GM19351 (cell line): ENCODE measurements around the gene COL16A1.

ENCODE experiments used
- ATAC-seq: cut with Tn5 transposase; IDR thresholded peaks from one replicate; pipeline ENCODE4 v1.9.1; 2021; ENCODE audit warnings: mild to moderate bottlenecking, moderate library complexity; ENCODE audit not compliant: unreplicated experiment

Gene COL16A1

GRCh38 chr1:31688233-31688918, 15.4 kb downstream of the COL16A1 start:
- ATAC-seq, result no peak

- ATAC-seq, result no peak
These were observed 16.2 kb downstream of the COL16A1 start for GRCh38 chr1:31687601-31688000.

GRCh38 chr1:31685795-31686194, 18.0 kb downstream of the COL16A1 start:
- ATAC-seq, result no peak

- no peak for ATAC-seq
These were observed 19.8 kb downstream of the COL16A1 start for GRCh38 chr1:31683997-31684396.

GRCh38 chr1:31681415-31681814, 22.4 kb downstream of the COL16A1 start:
- no peak for ATAC-seq

GRCh38 chr1:31679676-31680230, 24.1 kb downstream of the COL16A1 start:
- no peak for ATAC-seq

GRCh38 chr1:31679091-31679490, 24.7 kb downstream of the COL16A1 start:
- ATAC-seq, result no peak

- ATAC-seq, result no peak
These were observed 25.1 kb downstream of the COL16A1 start for GRCh38 chr1:31678681-31679080.

GRCh38 chr1:31677949-31678348, 25.9 kb downstream of the COL16A1 start:
- no peak for ATAC-seq

DNA sequence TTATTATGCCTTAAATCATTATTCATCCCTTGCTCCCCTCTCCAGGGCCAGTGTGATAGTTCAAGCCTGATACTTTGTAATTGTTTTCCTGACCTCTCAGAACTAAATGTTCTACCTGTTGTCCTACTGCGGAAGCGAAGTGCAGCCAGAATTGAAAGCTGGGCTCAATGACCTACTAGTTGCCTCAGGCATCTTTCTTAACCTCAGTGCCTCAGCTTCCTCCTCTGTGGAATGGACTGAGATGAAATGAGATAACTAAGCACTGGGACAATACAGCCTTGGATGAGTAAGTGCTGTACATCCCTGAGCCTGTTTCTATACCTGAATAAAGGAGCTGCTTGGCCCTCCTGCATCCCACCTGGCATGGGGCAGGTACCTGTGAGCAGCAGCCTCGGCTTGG, 26.4 kb downstream of the COL16A1 start:
- no peak for ATAC-seq

DNA sequence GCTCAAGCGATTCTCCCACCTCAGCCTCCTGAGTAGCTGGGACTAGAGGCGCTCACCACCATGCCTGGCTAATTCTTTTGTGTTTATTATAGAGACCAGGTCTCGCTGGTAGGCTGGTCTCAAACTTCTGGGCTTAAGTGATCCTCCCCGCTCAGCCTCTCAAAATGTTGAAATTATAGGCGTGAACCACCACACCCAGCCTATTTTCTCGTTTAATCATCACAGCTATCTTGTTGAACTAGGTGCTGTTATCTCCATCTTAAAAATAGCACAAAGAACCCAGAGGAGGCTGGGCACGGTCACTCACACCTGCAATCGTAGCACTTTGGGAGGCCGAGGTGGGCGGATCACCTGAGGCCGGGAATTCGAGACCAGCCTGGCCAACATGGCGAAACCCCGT, 28.1 kb downstream of the COL16A1 start:
- ATAC-seq, result no peak

- ATAC-seq, result no peak
These were observed 28.7 kb downstream of the COL16A1 start for GRCh38 chr1:31675161-31675560.

- no peak for ATAC-seq
These were observed 29.2 kb downstream of the COL16A1 start for GRCh38 chr1:31674626-31675025.

DNA sequence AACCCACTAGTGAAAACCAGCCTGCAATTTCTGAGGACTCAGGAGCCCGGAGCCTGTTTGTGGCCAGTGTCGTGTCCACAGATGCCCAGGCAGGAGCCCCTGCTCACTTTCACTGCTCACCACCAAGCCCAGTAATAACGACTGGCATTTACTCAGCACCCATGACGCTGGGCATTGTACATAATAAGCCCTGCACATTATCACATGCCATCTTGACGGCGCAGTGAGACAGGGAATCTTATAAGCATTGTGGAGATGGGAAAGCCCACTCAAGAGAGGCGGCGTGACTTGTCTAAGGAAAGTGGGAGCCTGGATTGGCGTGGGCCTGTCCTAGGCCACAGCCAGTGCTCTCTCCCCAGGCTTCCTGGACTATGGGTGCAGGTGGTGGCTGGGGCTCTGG, 30.4 kb downstream of the COL16A1 start:
- ATAC-seq, result no peak

GRCh38 chr1:31672986-31673385, 30.8 kb downstream of the COL16A1 start:
- no peak for ATAC-seq

DNA sequence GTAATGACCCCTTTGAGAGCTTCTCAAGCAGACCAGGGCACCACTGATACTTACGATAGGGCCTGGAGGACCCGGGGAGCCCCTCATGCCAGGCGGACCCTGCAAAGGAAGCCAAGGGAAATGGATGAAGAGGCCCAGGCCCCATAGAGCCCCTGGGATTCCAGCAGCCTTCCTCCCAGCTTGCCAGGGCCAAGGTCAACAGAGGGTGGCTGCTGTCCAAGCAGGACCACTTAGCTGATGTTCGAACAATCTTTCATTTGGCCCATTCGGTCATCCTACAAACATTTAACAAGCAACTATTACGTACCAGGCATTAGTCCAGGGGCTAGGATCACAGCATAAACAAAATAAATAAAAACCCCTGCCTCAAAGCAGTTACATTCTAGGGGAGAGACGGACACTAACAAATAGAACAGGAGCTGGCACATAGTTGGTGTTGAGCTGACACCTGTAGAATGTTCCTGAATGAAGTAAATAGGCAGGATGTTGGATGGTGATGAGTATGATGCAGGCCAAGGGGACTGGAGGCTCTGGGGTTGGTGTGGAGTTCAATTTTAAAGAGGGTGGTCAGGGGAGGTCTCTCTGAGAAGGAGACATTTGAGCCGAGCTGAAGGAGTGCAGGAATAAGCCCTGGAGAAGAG, 32.1 kb downstream of the COL16A1 start:
- ATAC-seq, result no peak

DNA sequence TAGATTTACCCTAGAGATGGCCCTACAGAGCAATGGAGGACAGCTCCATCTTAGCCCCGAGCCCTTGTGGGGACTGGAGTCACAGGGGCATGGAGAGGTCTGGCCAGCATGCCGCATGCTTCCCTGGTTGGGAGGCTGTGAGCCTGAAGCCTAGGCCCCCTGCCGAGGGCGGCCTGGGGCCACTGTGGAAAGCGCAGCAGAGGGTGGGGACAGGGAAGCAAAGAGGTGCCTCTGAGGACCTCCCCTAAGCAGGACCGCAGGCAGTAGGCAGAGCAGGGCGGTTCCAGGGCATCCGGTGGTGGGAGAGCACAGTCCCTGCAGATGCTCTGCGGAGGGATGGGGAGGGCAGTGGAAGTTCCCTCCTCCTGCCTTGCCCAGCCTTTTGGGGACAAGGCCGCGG, 32.7 kb downstream of the COL16A1 start:
- no peak for ATAC-seq

GRCh38 chr1:31670593-31670964, 33.2 kb downstream of the COL16A1 start:
- no peak for ATAC-seq

GRCh38 chr1:31669786-31670592, 33.8 kb downstream of the COL16A1 start:
- no peak for ATAC-seq

DNA sequence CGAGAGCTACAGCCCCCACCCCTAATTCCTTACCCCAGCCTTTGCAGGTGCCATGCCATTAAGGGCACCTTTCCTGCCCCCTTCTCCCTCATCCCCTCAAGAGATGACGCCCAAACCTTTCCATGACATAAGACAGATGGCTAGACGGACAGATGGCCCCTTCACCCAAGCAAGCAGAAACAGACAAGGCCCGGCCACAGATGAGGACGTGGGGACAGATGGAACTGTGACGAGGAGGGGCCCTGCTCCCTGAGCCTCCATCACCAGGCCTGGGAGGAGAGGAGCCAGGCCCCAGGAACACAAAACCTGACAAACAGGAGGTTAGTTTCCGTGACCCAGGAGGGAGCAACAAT, 34.4 kb downstream of the COL16A1 start:
- no peak for ATAC-seq

DNA sequence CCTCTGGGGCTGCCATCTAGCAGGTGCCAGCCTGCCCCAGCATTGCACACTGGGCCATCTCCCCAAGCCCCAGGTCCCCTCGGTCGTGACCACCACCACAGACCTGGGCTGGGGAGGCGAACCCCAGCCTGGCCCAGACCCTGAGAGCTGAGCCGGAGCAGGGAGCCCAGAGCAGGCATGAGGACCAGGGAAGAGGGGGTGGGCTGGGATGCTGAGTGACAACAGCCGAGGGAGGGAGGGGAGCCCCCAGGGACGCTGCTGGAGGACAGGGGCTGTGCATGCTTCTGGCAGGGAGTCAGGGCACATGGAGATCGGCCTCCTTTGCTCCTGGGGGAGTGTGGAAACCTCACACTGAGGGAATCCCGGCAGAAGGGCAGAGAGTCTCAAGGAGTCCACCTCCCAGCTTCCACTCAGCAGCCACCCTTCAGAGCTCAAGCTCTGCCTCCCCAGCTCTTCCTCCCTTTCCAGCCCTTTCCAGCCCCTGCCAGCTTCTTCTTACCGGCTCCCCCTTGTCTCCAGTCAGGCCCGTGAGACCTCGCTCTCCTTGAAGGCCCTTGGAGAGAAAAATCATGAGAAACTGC, 35.4 kb downstream of the COL16A1 start:
- ATAC-seq, result no peak
